ENCODE results near the gene SEM1.
"Not testable (repeated sequence)": the region's sequence is repeated elsewhere in the genome, so short reads cannot be mapped to it uniquely, and the experiment has no call there.

DNA sequence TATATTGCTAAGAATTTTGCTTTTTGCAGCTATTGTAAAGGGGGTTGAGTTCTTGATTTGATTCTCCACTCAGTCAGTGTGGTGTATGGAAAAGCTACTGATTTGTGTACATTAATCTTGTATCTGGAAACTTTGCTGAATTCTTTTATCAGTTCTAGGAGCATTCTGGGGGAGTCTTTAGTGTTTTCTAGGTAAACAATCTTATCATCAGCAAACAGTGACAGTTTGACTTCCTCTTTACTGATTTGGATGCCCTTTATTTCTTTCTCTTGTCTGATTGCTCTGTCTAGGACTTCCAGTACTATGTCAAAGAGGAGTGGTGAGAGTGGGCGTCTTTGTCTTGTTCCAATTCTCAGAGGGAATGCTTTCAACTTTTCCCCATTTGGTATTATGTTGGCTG, 48.2 kb upstream of the SEM1 start:
- TF ChIP-seq, protein P1, sequence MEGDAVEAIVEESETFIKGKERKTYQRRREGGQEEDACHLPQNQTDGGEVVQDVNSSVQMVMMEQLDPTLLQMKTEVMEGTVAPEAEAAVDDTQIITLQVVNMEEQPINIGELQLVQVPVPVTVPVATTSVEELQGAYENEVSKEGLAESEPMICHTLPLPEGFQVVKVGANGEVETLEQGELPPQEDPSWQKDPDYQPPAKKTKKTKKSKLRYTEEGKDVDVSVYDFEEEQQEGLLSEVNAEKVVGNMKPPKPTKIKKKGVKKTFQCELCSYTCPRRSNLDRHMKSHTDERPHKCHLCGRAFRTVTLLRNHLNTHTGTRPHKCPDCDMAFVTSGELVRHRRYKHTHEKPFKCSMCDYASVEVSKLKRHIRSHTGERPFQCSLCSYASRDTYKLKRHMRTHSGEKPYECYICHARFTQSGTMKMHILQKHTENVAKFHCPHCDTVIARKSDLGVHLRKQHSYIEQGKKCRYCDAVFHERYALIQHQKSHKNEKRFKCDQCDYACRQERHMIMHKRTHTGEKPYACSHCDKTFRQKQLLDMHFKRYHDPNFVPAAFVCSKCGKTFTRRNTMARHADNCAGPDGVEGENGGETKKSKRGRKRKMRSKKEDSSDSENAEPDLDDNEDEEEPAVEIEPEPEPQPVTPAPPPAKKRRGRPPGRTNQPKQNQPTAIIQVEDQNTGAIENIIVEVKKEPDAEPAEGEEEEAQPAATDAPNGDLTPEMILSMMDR (conservative IDR thresholded peaks at IDR 0.05 in 1 of 2, IDR thresholded peaks at IDR 0.05 in 1 of 2; ENCODE audit: extremely low read depth in 1 of 2, insufficient read depth in 1 of 2, low read depth in 1 of 2, low read length in 2 of 2), result not testable (repeated sequence)
- TF ChIP-seq EZH2 (IDR thresholded peaks at IDR 0.05; ENCODE audit: borderline replicate concordance, low read length), result not testable (repeated sequence)
